Measurements from ENCODE around the gene PICK1.

Gene PICK1

GRCh38 chr22:38125038-38125610 lies 67.9 kb downstream of the PICK1 start:
- no peak overlapping the region for H3K27ac ChIP-seq
- no peak overlapping the region for H3K4me3 ChIP-seq
- TF ChIP-seq, protein P1, sequence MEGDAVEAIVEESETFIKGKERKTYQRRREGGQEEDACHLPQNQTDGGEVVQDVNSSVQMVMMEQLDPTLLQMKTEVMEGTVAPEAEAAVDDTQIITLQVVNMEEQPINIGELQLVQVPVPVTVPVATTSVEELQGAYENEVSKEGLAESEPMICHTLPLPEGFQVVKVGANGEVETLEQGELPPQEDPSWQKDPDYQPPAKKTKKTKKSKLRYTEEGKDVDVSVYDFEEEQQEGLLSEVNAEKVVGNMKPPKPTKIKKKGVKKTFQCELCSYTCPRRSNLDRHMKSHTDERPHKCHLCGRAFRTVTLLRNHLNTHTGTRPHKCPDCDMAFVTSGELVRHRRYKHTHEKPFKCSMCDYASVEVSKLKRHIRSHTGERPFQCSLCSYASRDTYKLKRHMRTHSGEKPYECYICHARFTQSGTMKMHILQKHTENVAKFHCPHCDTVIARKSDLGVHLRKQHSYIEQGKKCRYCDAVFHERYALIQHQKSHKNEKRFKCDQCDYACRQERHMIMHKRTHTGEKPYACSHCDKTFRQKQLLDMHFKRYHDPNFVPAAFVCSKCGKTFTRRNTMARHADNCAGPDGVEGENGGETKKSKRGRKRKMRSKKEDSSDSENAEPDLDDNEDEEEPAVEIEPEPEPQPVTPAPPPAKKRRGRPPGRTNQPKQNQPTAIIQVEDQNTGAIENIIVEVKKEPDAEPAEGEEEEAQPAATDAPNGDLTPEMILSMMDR (IDR thresholded peaks at IDR 0.05), result no peak
- no peak for DNase-seq (ENCODE audit: low spot score)

All from coronary artery (tissue), 2 donors.